Keratinocyte (primary cell): ENCODE results near the gene HSPA12B.

Source experiments
- CTCF ChIP-seq, 3 experiments: IDR thresholded peaks in 1 of 3; conservative IDR thresholded peaks in 1 of 3; optimal IDR thresholded peaks in 1 of 3; 2 replicates in 2 of 3; 3 replicates in 1 of 3; pipeline versions ENCODE3 to v1.5.1; 2011; ENCODE audit warnings: low read length in 3 of 3, mild to moderate bottlenecking in 3 of 3, moderate library complexity in 2 of 3, control low read depth in 1 of 3, inconsistent platforms in 1 of 3; ENCODE audit not compliant: insufficient read depth in 2 of 3; ENCODE audit errors: extremely low read depth in 1 of 3
- EZH2 ChIP-seq: IDR thresholded peaks from one replicate; pipeline ENCODE4 v1.6.1; 2012; ENCODE audit warnings: inconsistent platforms, mild to moderate bottlenecking, low read length, moderate library complexity

GRCh38 chr20:3749087-3749688, 16.7 kb downstream of the HSPA12B start:
- TF ChIP-seq CTCF (optimal IDR thresholded peaks at IDR 0.05 in 1 of 3, IDR thresholded peaks at IDR 0.05 in 1 of 3, conservative IDR thresholded peaks at IDR 0.05 in 1 of 3; ENCODE audit: extremely low read depth in 1 of 3, insufficient read depth in 2 of 3, low read length in 3 of 3), result no peak
- TF ChIP-seq EZH2, result no peak
